HL-60 (cell line): Measurements from ENCODE around the gene EIF3K.

Source experiments
- CTCF ChIP-seq: IDR thresholded peaks from one replicate; pipeline ENCODE4 v1.5.1; 2011; ENCODE audit warnings: low read length, control low read depth, inconsistent platforms; ENCODE audit not compliant: insufficient read depth
- GABPA ChIP-seq: IDR thresholded peaks from 2 replicates; pipeline ENCODE4 v1.6.1; 2012; ENCODE audit warnings: low read depth
- POLR2AphosphoS5 ChIP-seq: IDR thresholded peaks from 2 replicates; pipeline ENCODE4 v1.6.1; 2012; ENCODE audit warnings: low read depth
- TF ChIP-seq, protein P1 (sequence below): IDR thresholded peaks from 2 replicates; pipeline ENCODE4 v1.6.1; 2012; ENCODE audit warnings: low read depth; ENCODE audit not compliant: insufficient replicate concordance

GRCh38 chr19:38684862-38685665 is 66.1 kb downstream of the EIF3K start:
- TF ChIP-seq CTCF (no peak), POLR2AphosphoS5 (no peak), GABPA (no peak)
- TF ChIP-seq, protein P1, sequence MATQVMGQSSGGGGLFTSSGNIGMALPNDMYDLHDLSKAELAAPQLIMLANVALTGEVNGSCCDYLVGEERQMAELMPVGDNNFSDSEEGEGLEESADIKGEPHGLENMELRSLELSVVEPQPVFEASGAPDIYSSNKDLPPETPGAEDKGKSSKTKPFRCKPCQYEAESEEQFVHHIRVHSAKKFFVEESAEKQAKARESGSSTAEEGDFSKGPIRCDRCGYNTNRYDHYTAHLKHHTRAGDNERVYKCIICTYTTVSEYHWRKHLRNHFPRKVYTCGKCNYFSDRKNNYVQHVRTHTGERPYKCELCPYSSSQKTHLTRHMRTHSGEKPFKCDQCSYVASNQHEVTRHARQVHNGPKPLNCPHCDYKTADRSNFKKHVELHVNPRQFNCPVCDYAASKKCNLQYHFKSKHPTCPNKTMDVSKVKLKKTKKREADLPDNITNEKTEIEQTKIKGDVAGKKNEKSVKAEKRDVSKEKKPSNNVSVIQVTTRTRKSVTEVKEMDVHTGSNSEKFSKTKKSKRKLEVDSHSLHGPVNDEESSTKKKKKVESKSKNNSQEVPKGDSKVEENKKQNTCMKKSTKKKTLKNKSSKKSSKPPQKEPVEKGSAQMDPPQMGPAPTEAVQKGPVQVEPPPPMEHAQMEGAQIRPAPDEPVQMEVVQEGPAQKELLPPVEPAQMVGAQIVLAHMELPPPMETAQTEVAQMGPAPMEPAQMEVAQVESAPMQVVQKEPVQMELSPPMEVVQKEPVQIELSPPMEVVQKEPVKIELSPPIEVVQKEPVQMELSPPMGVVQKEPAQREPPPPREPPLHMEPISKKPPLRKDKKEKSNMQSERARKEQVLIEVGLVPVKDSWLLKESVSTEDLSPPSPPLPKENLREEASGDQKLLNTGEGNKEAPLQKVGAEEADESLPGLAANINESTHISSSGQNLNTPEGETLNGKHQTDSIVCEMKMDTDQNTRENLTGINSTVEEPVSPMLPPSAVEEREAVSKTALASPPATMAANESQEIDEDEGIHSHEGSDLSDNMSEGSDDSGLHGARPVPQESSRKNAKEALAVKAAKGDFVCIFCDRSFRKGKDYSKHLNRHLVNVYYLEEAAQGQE, result no peak
